Fibroblast of the aortic adventitia (primary cell): ENCODE data around the gene AIF1. TPM values are rescaled to one million over a fixed set of nuclear protein-coding genes. Genes with fewer than 3 reads are reported as not detected.
A peak's percentile ranks its signal among the peaks of the same experiment; 100 is the strongest.

Experiments used
- DNase-seq: peaks from one replicate; pipeline ENCODE4 v3.0.0-alpha.2; 2010; ENCODE audit warnings: low read depth
- H3K4me3 ChIP-seq: 2 replicates; pipeline ENCODE4 v1.5.1; 2011; ENCODE audit warnings: low read depth, mild to moderate bottlenecking, control low read depth, low read length, moderate library complexity
- total RNA-seq: library from RNA; depleted of rRNA; stranded (reverse); fragments of >200 nt; gene quantifications from 2 replicates; pipeline ENCODE4 v1.2.3, GENCODE V29; 2012; ENCODE audit warnings: low replicate concordance
- TF ChIP-seq, protein P1 (sequence below): IDR thresholded peaks from 2 replicates; pipeline ENCODE4 v1.5.1; 2011; ENCODE audit warnings: mild to moderate bottlenecking, low read length, control low read depth, inconsistent platforms; ENCODE audit not compliant: insufficient read depth

The AIF1 gene
- total RNA-seq, 1 donor: not detected

DNA sequence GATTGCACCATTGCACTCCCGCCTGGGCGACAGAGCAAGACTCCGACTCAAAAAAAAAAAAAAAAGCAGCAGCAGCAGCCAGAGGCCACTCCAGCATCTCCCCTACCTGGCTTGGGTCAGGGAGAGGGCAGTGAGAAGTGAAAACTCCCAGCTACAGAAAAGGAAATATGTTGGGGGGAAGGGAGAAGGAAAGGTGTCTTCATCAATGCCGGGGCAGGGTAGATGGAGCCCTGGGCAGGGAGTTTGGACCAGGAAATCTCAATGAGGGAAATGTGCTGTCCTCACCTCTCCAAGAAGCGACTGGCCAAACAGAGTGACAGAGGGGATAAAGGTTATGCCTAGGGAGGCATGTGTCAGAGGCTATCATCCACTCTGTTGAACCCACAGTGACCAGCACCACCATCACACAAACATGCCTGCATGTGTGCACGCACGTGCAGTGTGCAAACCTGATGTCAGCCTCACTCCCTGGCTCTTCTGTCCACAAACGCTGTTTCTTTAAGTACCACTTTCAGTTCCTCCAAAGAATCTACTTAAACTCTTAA, 887 bp upstream of the AIF1 start:
- no peak for DNase-seq
- H3K4me3 ChIP-seq: no peak overlapping the region
- TF ChIP-seq, protein P1, sequence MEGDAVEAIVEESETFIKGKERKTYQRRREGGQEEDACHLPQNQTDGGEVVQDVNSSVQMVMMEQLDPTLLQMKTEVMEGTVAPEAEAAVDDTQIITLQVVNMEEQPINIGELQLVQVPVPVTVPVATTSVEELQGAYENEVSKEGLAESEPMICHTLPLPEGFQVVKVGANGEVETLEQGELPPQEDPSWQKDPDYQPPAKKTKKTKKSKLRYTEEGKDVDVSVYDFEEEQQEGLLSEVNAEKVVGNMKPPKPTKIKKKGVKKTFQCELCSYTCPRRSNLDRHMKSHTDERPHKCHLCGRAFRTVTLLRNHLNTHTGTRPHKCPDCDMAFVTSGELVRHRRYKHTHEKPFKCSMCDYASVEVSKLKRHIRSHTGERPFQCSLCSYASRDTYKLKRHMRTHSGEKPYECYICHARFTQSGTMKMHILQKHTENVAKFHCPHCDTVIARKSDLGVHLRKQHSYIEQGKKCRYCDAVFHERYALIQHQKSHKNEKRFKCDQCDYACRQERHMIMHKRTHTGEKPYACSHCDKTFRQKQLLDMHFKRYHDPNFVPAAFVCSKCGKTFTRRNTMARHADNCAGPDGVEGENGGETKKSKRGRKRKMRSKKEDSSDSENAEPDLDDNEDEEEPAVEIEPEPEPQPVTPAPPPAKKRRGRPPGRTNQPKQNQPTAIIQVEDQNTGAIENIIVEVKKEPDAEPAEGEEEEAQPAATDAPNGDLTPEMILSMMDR: no peak

DNA sequence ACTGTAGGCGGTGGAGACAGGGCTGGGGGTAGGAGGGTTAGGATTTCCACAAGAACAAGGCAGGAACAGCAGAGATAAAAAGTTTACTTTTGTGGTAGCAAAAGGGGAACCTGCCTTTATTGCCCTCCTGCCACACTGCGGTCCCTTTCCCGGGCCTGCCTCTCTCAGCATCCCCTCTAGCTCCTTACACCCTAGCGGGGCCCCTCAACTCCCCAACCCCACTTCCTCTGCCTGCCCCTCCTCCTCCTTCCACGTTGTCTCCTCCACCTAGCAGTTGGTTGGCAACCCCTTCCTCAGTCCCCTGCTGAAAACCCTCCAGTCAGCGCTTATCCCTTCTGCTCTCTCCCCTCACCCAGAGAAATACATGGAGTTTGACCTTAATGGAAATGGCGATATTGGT, 714 bp downstream of the AIF1 start:
- H3K4me3 ChIP-seq: no peak overlapping the region
- DNase-seq: no peak
- TF ChIP-seq, protein P1: no peak

DNA sequence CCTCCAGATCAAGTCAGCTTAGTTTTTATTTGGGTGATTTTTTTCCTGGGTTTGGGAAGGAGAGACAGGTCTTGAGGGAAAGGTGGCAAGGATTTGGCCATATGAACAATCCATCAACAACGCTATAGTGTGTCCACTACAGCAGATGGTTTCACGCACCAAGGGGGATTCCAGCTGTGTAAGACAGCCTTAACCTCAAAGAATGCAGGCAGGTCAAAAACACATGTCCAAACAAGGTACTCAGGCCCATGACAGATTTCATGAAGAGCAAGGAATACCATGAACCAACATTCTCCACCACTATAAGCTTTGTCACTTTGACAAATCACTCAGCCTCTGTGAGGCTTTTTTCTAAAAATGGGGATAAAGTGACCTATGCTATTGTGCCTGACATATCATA, 2.0 kb downstream of the AIF1 start:
- H3K4me3 ChIP-seq: no peak overlapping the region
- TF ChIP-seq, protein P1: no peak
- DNase-seq: no peak

DNA sequence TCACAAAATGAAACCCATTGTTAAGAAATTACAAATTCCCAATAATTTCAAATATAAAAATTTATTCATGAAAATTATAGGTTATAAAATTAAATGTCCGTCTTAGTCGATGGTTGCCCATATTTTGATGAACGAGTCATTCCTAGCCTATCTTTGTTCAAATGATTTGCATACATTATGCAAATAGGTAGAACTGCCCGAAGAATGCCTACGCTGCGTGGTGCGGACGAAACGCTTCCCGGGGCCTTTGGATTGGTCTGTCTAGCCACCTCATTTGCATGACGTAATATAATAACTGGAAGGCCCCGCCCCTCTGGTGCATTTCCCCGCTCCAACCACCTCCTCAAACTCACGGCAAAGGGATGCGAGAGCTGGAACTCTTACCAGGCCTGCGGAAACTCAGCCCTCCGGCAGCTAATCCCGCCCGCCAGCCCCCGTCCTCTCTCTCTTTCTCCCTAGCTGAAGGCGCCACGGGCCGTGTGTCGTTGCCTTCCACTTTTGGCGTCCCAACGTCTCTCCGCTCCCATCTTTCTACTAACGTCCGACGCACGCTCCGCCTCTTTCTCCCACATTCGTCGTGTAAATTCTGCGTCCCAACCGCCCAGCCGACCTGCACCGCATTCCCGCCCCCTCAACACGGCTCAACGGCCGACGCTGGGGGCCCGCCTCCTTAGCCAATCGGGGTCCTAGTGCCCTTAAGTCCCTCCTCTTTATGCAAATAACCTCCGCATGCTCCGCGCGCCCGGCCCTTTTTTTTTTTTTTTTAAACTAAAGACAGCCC, 5.0 kb downstream of the AIF1 start:
- TF ChIP-seq, protein P1: no peak
- H3K4me3 ChIP-seq: peak overlapping the region; percentile 83
- peak; percentile 99 for DNase-seq

DNA sequence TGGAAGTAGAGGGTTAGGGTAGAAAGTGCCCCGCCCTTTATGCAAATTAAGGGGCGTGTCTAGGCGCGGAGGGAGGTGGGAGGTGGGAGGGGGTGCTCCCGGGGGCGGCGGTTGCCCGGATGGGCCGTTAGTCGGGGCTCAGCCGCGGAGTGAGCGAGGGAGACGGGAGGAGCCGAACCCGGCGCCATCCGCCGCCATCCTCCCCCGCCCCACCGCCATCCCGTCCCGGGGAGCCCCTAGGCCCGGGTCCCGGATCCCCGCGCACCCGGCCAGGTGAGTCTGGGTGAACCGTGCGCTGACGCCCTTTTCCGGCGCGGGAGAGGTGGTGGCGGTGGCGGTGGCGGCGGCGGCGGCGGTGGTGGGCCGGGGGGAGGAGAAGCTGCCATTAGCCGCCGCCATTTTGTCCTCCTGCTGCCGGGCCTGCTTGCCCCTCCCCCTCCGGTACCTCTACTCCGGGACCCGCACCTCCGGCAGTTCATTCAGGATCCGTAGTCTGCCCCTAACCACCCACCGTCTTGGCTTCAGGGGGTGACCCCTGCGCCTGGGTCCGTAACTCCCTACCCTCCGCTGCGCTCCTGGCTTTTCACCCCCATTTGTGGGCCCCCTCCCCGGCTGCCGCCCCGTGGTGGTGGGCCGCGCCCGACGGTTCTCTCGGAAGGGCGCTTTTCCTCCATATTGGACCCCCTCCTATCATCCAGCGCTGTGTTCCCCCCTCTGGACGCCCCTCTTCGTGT, 5.7 kb downstream of the AIF1 start, which contains the start of gene PRRC2A:
Gene PRRC2A, plus strand, starts transcription at position 130 of the 734 bp plus-strand sequence. CDS start 2,075 bp downstream, outside the sequence.
- H3K4me3 ChIP-seq: peak within 1 kb of the TSS; percentile 93
- peak; percentile 53 for DNase-seq
- TF ChIP-seq, protein P1: no peak

DNA sequence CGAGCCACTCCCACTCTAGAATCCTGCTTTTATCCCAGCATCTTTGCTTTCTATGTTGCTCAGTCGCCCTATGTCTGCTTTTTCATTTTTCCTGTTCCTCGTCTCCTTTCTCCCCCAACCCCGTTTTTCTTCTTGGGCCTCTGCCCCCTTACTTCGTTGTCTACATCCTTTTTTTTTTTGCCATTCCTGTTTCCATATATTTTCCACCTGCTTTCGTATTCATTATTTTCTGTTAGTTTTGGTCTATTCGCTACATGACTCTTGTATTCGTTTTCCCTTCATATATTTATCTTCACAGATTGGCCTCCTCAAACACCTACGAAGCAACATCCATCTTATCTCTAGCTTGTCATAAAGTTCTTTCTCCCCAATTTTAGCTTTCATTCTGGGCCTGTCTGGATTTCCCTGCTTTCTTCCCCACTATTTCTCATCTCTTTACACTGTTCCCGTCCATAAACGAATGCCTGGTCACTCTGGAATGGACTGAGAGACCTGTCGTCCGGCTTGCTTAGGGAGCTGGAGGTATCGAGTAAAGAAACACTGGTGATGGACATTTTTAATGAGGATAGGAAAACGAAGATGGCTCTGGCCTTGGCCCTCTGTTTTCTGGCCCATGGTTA, 6.4 kb downstream of the AIF1 start:
- peak overlapping the region; percentile 93 for H3K4me3 ChIP-seq
- DNase-seq: no peak
- TF ChIP-seq, protein P1: no peak
